Endothelial cell of umbilical vein (primary cell): ENCODE results near the gene MTFR1L. TPM values are rescaled to one million over a fixed set of nuclear protein-coding genes. Genes with fewer than 3 reads are reported as not detected.

Experiments used
- BruUV-seq: library from RNA; stranded (reverse); fragments of 400-500 nt; replicated peaks from 2 replicates; lab custom pipeline; 2021; lab: Mats Ljungman, UMichigan
- CTCF ChIA-PET: fragments of 300-600, 350-600 bp; sonication (Branson Sonifier 250); formaldehyde crosslinking; loops from one replicate; lab custom pipeline; 2021; ENCODE audit warnings: antibody characterized with exemption, inconsistent platforms; lab: Charles Lee
- POLR2A ChIA-PET: fragments of 300-600, 350-600 bp; sonication (Branson Sonifier 250); formaldehyde crosslinking; loops from one replicate; lab custom pipeline; 2021; ENCODE audit warnings: antibody characterized with exemption, inconsistent platforms; lab: Charles Lee
- DNase-seq: peaks from one replicate; pipeline ENCODE4 v3.0.0-alpha.2; 2011; ENCODE audit warnings: low read depth, low spot score
- FAIRE-seq: peaks from 2 replicates; lab custom pipeline; 2011; peaks lifted over from hg19 to GRCh38; lab: Jason Lieb, UNC
- H2AFZ ChIP-seq: 2 replicates; pipeline ENCODE4 v1.6.0; 2012; ENCODE audit warnings: low read depth, low read length, control low read depth, inconsistent platforms
- H3K27ac ChIP-seq: 2 replicates; pipeline ENCODE4 v1.5.1; 2011; ENCODE audit warnings: low read depth, mild to moderate bottlenecking, control low read depth, low read length, moderate library complexity; ENCODE audit not compliant: insufficient read depth
- H3K27me3 ChIP-seq, 2 experiments: 2 replicates each; pipeline versions ENCODE4 v1.6.0 to v1.6.1; 2011; ENCODE audit warnings: low read length in 2 of 2, mixed read lengths in 1 of 2; ENCODE audit not compliant: control insufficient read depth in 2 of 2, insufficient read depth in 2 of 2
- H3K36me3 ChIP-seq, 2 experiments: 2 replicates in 1 of 2; 3 replicates in 1 of 2; pipeline ENCODE4 v1.5.1; 2011; ENCODE audit warnings: low read length in 2 of 2, mild to moderate bottlenecking in 1 of 2, moderate library complexity in 1 of 2; ENCODE audit not compliant: control insufficient read depth in 2 of 2, insufficient read depth in 2 of 2; ENCODE audit errors: extremely low read depth in 1 of 2
- H3K4me1 ChIP-seq: 3 replicates; pipeline ENCODE4 v1.5.1; 2011; ENCODE audit warnings: mild to moderate bottlenecking, low read length; ENCODE audit not compliant: control insufficient read depth, insufficient read depth; ENCODE audit errors: extremely low read depth
- H3K4me2 ChIP-seq: 2 replicates; pipeline ENCODE4 v1.6.1; 2011; ENCODE audit warnings: low read length, control low read depth, mixed read lengths; ENCODE audit not compliant: insufficient read depth
- H3K4me3 ChIP-seq, 3 experiments: fragments of 200-600 bp in 1 of 3; sonication (generic), shearing (Covaris generic) in 1 of 3; replicated peaks in 1 of 3; 2 replicates each; pipeline ENCODE4 v1.5.1; 2011 to 2016; ENCODE audit warnings: control low read depth in 3 of 3, low read length in 3 of 3, mild to moderate bottlenecking in 2 of 3, inconsistent platforms in 1 of 3, low read depth in 1 of 3, moderate library complexity in 1 of 3; ENCODE audit not compliant: insufficient read depth in 1 of 3
- H3K79me2 ChIP-seq: 2 replicates; pipeline ENCODE4 v1.6.0; 2012; ENCODE audit warnings: low read length, inconsistent platforms; ENCODE audit not compliant: control insufficient read depth, insufficient read depth
- H3K9ac ChIP-seq: replicated peaks from 2 replicates; pipeline ENCODE3; 2011; ENCODE audit warnings: low read length, control low read depth; ENCODE audit not compliant: insufficient read depth; ENCODE audit errors: extremely low read depth
- H3K9me1 ChIP-seq: replicated peaks from 3 replicates; pipeline ENCODE4 v1.6.0; 2011; ENCODE audit warnings: mild to moderate bottlenecking, low read length; ENCODE audit not compliant: control insufficient read depth, insufficient read depth; ENCODE audit errors: extremely low read depth
- H3K9me3 ChIP-seq: replicated peaks from 2 replicates; pipeline ENCODE4 v1.5.1; 2012; ENCODE audit warnings: low read length, inconsistent platforms; ENCODE audit not compliant: control insufficient read depth, insufficient read depth
- H4K20me1 ChIP-seq: replicated peaks from 2 replicates; pipeline ENCODE3; 2011; ENCODE audit warnings: mild to moderate bottlenecking, low read length; ENCODE audit not compliant: control insufficient read depth, insufficient read depth; ENCODE audit errors: extremely low read depth
- EZH2 ChIP-seq: IDR thresholded peaks from 2 replicates; pipeline ENCODE4 v1.6.1; 2012; ENCODE audit warnings: borderline replicate concordance, low read depth, mild to moderate bottlenecking, moderate library complexity, low read length, inconsistent platforms; ENCODE audit not compliant: severe bottlenecking
- FOS ChIP-seq: IDR thresholded peaks from 2 replicates; pipeline ENCODE4 v1.6.1; 2011; ENCODE audit warnings: mild to moderate bottlenecking, low read length, moderate library complexity, borderline replicate concordance; ENCODE audit not compliant: insufficient read depth
- GATA2 ChIP-seq: IDR thresholded peaks from 2 replicates; pipeline ENCODE4 v1.7.0; 2011; ENCODE audit warnings: low read depth, mild to moderate bottlenecking, moderate library complexity, mixed read lengths, low read length; ENCODE audit not compliant: insufficient read length, insufficient read depth
- JUN ChIP-seq: IDR thresholded peaks from 2 replicates; pipeline ENCODE4 v1.6.1; 2011; ENCODE audit warnings: borderline replicate concordance, low read depth; ENCODE audit not compliant: insufficient read length, insufficient read depth
- MYC ChIP-seq: IDR thresholded peaks from one replicate; pipeline ENCODE4 v1.6.1; 2011; ENCODE audit warnings: mild to moderate bottlenecking, low read depth, low read length
- POLR2A ChIP-seq: IDR thresholded peaks from 2 replicates; pipeline ENCODE4 v1.6.1; 2012; ENCODE audit warnings: low read depth, mild to moderate bottlenecking, control low read depth, low read length
- POLR2AphosphoS5 ChIP-seq: IDR thresholded peaks from 2 replicates; pipeline ENCODE4 v1.6.1; 2012; ENCODE audit warnings: low read depth, mild to moderate bottlenecking, control low read depth, low read length, moderate library complexity; ENCODE audit not compliant: insufficient read depth
- dilution Hi-C: fragments of 300-500 bp; cut with MboI; formaldehyde crosslinking; loops from one replicate; pipeline ENCODE4 v1.15.0; 2019; ENCODE audit warnings: low sequenced_read_pairs; ENCODE audit not compliant: extremely low pct_ligation_motif_present
- intact Hi-C: fragments of 100-400 bp; cut with micrococcal nuclease; formaldehyde crosslinking; loops from one replicate; pipeline ENCODE4 v1.10.0; 2022
- polyA plus RNA-seq, 4 experiments: library from polyadenylated mRNA; depleted of rRNA in 3 of 4; stranded (reverse) in 3 of 4; unstranded in 1 of 4; fragments of >200 nt; gene quantifications; 2 replicates each; pipeline versions ENCODE4 v1.2.1 to v1.2.3, GENCODE V29; 2011 to 2012; ENCODE audit warnings: missing spikeins in 1 of 4
- total RNA-seq: library from RNA; stranded (reverse); gene quantifications from 2 replicates; pipeline ENCODE4 v1.2.3, GENCODE V29; 2021
- TF ChIP-seq, protein P1 (sequence below), 2 donors: IDR thresholded peaks; 1 replicate in 1 of 2; 2 replicates in 1 of 2; pipeline ENCODE4 v1.5.1; 2011; ENCODE audit warnings: low read length in 2 of 2, mild to moderate bottlenecking in 2 of 2, moderate library complexity in 2 of 2, control low read depth in 1 of 2, inconsistent platforms in 1 of 2, low read depth in 1 of 2; ENCODE audit not compliant: insufficient read depth in 1 of 2; ENCODE audit errors: extremely low read depth in 1 of 2
- TF ChIP-seq, protein P2 (sequence below): IDR thresholded peaks from 2 replicates; pipeline ENCODE4 v1.6.1; 2011; ENCODE audit not compliant: insufficient read depth, insufficient read length

The MTFR1L gene
- total and polyA plus RNA-seq, 2 donors (not counting 3 experiments of a cell fraction or from before 2014, with no cell fraction given), result 34.8 to 45.5 TPM

DNA sequence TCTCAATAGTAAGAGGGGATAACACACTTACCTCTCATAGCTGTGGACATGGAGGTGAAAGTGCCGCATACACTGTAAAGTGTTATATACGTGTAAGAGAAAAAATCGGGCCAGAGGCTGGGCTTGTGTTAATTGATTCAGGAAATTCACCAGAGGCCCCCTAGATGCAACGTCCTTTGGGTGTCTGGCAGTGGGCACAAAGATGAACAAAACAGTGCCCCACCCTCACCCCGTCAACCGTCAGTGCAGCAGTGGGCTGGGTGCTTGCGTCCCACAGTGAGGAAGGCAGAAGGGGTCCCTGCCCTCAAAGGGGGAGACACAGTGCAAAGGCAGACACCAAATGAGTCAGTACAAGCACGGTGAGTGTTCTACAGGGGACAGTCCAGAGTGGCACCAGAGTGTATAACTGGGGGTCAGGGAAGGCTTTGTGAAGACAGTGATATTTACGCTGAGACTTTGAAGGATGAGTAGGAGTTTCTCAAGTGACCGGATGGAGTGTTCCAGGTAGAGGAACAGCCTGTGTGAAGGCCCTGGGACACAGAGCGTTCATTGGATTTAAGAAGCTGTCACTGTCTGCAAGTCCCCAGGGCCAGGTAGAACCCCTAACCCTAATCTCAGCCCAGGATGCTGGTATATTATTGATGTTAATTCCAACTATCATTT lies 6.6 kb upstream of the MTFR1L start:
- dilution Hi-C loops, result no loop called here
- intact Hi-C loops, result no loop called here
- FAIRE-seq, result no peak
- H3K4me1 ChIP-seq, result no peaks in the 10 kb centered on the region
- POLR2A ChIA-PET, result no interaction called here
- no TSS peak for BruUV-seq
- peaks cover 9 to 63% of the 10 kb centered on the region in 2 experiments for H3K36me3 ChIP-seq
- H3K9ac ChIP-seq, result no peak overlapping the region
- H3K9me3 ChIP-seq, result no peaks in the 10 kb centered on the region
- no peak overlapping the region for H3K4me3 ChIP-seq
- H3K4me2 ChIP-seq, result no peak overlapping the region
- TF ChIP-seq, protein P1, sequence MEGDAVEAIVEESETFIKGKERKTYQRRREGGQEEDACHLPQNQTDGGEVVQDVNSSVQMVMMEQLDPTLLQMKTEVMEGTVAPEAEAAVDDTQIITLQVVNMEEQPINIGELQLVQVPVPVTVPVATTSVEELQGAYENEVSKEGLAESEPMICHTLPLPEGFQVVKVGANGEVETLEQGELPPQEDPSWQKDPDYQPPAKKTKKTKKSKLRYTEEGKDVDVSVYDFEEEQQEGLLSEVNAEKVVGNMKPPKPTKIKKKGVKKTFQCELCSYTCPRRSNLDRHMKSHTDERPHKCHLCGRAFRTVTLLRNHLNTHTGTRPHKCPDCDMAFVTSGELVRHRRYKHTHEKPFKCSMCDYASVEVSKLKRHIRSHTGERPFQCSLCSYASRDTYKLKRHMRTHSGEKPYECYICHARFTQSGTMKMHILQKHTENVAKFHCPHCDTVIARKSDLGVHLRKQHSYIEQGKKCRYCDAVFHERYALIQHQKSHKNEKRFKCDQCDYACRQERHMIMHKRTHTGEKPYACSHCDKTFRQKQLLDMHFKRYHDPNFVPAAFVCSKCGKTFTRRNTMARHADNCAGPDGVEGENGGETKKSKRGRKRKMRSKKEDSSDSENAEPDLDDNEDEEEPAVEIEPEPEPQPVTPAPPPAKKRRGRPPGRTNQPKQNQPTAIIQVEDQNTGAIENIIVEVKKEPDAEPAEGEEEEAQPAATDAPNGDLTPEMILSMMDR (IDR thresholded peaks at IDR 0.05; ENCODE audit: extremely low read depth in 1 of 2, insufficient read depth in 1 of 2, low read depth in 1 of 2, low read length in 2 of 2), result no peak
- TF ChIP-seq MYC, result no peak
- no peak for TF ChIP-seq JUN
- no peak for TF ChIP-seq POLR2AphosphoS5
- TF ChIP-seq POLR2A, result no peak
- TF ChIP-seq FOS, result no peak
- TF ChIP-seq GATA2, result no peak
- TF ChIP-seq EZH2, result no peak
- TF ChIP-seq, protein P2, sequence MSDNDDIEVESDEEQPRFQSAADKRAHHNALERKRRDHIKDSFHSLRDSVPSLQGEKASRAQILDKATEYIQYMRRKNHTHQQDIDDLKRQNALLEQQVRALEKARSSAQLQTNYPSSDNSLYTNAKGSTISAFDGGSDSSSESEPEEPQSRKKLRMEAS, result no peak
- no peaks in the 10 kb centered on the region for H4K20me1 ChIP-seq
- no peaks in the 10 kb centered on the region for H3K79me2 ChIP-seq
- no peak for DNase-seq
- H3K9me1 ChIP-seq, result no peaks in the 10 kb centered on the region
- H3K27me3 ChIP-seq, result no peaks in the 10 kb centered on the region
- H3K27ac ChIP-seq, result no peak overlapping the region
- no peak overlapping the region for H2AFZ ChIP-seq
- CTCF ChIA-PET, result interaction anchor here (0.8 to 1.2 kb wide), 2 partner anchors 8 to 205 kb away, joined by 3 read pairs; no protein-coding TSS in a partner anchor
